ENCODE data around the gene ZBTB43.
A peak's percentile ranks its signal among the peaks of the same experiment; 100 is the strongest.

ZBTB43 gene

DNA sequence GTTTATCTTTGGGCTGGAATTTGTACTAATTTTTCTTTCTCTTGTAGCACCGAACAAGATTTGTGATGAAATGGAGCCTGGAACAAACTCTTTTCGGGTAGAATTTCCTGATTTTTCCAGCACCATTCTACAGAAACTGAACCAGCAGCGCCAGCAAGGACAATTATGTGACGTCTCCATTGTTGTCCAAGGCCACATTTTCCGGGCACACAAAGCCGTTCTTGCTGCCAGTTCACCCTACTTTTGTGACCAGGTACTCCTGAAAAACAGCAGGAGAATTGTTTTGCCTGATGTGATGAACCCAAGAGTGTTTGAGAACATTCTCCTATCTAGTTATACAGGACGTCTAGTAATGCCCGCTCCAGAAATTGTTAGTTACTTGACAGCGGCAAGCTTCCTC lies 27.6 kb downstream of the ZBTB43 start:
- DNase-seq, result no peak

DNA sequence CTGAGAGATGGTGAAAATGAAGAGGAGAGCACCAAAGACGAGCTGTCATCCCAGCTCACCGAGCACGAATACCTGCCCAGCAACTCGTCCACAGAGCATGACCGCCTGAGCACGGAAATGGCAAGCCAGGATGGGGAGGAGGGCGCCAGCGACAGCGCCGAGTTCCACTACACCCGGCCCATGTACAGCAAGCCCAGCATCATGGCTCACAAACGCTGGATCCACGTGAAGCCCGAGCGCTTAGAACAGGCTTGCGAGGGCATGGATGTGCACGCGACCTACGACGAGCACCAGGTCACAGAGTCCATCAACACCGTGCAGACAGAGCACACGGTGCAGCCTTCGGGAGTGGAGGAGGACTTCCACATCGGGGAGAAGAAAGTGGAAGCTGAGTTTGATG lies 28.2 kb downstream of the ZBTB43 start:
- DNase-seq, result no peak

DNA sequence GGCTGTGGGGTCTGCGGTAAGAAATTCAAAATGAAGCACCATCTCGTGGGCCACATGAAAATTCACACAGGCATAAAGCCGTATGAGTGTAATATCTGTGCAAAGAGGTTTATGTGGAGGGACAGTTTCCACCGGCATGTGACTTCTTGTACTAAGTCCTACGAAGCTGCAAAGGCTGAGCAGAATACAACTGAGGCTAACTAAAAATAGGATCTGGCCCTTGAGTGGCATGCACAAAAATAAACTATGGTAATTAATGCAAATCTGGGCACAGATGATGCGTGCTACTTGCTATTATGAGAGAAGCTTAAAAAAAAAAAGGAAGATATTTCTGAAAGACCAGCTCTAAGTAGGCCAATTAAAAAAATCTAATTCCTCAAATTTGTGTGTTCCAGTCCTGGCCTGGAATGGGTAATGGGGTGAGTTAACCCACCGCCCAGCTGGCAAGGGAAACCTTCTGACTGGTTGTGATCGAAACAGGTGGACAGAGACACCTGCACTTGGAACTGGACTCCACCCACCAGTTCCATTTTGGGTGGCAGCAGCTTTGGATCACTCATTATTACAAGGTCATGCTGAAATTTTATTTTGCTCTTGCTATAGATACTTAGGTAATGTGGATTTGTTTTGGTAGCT lies 29.0 kb downstream of the ZBTB43 start:
- no peak for DNase-seq

DNA sequence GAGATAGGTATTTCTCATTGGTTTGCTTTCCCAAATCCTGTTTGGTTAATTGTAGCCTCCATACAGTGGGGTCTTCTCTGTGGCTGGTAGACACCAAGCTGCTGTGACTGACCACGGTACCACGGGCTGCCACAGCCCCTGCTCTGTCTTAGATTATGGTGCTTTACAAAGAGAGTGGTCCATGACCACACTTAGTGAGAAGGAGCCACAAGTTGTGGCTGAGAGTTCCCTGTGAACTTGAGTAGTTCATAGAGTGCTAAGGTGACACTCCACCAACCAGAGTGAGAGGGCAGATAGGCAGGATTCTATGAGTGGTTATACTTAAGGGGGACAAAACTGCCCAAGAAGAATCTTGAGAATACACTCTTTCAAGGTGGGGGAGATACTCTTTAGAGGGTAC lies 29.8 kb downstream of the ZBTB43 start:
- DNase-seq, result no peak

DNA sequence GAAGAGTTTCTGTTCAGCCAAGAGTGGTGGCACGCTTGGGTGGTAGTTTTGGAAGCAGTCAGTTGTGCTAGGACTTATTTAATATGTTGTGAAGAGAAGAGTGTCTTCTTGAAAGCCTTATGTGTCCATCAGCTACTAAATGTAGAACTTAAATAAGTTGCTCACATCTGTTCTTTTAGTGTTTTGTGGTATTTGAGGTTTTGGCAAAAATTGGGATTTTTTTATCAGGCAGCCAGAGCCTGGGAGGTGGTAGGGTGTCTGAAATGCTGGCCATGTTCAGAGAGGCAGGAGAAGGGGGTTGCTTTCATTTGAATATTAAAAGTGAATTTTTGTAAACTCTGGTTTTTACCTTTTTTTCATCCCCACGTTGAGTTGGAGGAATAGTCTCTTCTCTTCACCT lies 31.4 kb downstream of the ZBTB43 start:
- DNase-seq, result no peak

DNA sequence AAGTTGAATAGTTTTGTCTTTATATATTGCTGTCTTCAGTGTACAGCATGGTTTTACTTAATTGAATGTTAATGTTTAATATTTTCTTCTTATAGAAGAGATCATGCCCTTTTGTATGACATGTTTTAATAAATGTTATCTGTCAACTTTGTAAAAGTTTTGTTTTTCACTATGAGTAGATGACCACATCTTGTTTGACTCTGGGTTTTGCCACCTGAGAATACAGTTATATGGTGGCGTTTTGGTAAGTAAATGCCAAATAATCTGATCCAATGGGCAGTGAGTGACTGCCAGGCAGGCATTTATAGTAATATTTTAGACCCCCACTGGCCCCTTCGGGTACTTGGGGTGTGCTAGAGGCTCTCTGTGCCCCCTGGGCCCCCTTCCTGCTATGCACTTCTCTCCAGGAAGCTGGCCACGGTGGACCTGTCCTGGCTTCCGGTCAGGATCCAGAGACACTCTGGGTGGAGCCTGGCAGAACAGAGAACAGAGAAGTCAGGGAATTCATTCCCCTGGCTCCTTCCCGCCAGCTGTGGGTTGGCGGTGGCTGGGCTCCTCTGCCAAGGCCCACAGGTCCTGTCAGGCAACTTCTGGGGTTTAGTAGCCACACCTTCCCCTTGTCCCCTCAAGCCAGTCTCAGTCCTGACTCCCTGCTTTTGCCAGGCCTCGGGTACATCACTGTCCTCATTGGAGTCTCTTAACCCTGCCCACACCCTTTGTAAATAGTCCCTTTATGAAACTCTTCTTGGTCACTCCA lies 33.4 kb downstream of the ZBTB43 start:
- no peak for DNase-seq

DNA sequence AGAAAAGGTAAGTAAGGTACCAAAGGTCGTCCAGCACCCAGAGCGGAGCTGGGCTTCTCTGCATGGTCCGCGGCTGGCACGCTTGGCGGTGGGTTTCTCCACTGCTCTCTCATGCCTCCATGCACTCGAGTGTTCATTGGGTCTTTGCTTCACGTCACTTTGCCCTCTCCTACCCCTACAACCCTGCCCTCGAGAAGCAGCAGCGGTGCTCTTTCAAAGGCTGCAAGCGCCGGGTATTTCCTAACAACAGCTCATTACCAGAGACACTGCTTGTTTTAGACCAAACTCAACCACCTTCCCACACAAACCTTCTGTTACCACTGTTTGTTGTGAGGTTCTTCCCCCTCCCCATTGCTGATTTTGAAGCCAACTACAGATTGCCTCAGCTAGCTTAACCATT lies 34.1 kb downstream of the ZBTB43 start:
- no peak for DNase-seq

DNA sequence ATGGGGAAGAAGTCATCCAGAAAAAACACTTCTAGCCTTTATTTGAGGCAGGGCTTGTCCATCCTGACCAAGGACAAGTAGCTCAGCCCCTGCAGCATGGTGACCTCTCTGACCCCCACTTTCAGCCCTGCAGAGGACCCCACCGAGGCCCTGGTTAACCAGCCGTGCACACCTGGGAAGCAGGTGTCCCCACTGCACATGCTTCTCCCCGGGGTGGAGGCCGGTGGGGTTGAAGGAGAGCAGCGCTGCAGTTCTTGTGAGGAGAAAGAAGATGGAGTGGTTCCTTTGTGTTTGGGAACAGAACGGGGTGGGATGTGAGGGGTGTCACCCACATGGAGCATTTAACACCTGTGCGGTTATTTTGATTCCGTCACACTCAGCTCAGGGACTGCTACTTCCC lies 34.5 kb downstream of the ZBTB43 start:
- DNase-seq, result no peak

DNA sequence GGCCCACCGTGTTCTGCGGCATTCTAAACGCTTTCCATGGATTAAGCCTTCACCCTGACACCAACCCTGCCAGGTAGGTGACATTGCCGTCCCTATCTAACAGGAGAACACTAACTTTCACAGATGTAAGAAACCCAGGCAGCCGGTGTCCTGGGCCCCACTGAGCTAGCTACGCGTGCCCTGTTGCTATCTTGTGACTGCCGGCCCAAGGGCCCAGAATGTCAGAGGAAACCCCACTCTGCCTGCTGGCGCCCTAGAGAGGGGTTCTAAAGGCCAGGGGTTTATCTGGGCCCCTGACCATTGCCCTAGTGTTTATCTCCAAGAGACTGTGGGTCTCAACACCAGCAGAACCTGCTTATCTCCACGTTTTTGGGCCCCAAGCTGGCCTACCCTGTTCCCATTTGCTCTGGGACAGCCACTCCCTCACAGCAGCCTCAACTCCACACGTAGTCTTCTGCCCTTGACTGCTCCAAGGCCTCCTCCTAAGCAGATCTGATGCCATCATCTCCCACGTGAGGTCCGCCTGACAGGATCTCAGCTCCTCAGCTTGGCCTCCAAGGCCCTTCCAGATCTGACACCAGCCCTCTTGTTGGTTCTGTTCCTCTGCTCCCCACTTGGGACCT lies 37.5 kb downstream of the ZBTB43 start:
- DNase-seq, result no peak

DNA sequence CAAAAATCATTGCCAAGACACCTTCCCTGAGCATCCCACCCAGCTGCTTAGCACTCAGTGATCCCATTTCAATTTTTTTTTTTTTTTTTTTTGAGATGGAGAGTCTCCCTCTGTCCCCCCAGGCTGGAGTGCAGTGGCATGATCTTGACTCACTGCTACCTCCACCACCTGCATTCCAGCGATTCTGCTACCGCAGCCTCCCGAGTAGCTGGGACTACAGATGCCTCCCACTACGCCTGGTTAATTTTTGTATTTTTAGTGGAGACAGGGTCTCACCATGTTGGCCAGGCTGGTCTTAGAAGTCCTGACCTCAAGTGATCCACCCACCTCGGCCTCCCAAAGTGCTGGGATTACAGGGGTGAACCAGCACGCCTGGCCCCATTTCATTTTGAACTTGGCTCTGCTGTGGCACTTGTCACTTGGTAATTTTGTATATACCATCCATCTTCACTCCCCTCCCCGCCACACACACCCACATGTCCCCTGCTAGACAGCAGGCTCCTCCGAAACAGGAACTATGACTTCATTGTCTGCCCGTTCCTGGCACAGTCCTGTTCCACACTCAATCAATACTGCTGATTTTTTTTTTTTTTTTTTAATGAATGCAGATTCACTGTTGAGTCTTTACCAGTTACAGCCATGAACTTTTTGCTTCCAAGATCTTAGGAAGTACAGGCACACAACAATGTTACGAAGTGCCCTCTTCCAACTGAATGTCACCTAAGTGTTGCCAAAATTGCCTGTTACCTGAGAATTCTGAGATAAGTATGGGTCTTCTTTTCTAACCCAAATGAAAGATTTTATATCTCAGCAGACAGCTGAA lies 38.3 kb downstream of the ZBTB43 start:
- DNase-seq, result no peak

DNA sequence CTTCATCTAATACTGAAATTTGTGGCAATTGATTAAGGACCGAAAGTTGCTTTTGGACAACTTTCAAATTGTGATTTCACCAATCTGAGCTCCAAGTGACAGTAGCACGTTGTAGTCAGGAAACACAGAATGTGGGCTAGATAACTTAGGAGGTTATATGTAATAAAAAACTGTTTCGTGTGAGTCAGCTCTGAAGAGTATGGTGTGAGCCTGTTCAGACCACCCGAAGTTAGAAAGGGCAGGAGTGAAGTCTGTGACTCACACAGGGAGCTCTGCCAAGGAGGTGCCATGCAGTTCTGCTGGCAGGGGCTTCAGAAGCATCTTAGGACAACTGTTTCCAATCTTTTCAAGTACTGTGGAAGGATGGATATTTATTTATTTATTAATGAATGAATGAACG lies 39.2 kb downstream of the ZBTB43 start:
- no peak for DNase-seq

DNA sequence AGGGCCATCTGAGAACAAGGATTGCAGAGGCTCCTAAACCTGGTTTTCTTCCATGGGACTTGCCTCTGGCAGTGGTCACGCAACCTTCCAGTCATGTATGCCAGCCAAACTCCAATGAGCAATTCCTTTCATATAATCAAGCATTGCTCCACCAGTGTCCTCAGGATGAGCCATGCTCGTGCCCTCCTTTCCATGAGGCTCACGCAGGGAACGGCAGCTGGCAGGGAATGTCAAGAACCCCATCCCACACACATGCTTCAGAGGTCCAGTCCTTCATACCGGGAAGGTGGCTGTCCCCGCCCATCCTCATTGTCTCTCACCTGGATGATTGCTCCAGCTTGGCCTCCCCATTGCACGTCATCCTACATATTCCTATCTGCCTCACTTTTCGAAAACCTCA lies 42.2 kb downstream of the ZBTB43 start:
- no peak for DNase-seq

DNA sequence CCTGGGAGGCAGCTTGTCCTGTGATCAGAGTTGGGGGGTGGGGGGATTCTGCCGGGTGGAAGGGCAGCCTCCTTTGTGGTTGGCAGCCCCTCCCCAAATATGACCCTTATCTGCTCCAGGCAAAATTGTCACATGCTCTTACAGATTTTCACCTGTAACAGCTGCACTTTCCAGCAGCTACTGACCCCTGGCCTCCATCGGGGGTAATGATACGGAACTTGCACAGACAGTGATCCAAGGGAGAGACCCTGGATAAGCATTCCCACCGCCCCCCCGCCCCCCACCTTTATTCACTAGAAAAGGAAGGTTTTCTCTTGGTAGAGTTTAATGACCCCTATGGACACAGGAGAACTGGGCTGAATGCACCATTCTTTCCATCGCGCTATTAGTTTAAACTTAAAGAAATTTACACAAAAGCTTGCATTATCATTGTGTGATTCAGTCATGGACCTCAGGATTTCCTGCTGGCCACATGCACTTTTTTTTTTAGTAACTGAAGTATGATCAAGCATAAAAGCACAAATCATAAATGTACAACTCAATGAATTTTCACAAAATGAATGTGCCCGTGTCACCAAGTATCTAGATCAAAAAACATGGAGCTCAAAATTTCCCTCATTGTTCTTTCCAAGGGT lies 44.9 kb downstream of the ZBTB43 start:
- DNase-seq, result no peak

DNA sequence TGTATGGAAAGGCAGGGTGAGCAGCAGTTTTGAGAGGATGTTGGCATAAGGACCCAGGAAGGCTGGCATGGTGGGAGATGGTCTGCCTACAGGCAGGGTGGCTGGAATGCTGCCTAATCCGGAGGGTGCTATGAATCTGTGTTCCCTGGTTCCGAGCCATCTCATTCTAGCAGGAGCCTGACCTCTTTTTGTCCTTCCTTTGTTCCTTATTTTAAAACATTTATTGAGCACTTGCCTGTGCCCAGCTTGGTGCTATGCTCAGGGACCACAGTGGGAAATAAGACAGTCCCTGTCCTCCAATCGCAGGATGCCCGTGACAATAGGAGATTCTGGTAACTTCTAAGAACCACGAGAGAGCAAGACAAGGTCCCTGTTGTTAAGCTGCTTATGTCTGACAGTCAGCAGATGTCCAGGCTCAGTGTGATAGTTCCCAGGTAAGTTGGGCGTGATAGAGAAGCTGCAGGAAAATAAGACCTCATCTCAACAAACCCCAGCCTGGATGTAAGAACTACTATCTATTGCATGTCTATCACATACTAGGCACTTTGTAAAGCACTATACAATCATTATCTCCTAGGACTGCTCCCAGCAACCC lies 46.5 kb downstream of the ZBTB43 start:
- no peak for DNase-seq

DNA sequence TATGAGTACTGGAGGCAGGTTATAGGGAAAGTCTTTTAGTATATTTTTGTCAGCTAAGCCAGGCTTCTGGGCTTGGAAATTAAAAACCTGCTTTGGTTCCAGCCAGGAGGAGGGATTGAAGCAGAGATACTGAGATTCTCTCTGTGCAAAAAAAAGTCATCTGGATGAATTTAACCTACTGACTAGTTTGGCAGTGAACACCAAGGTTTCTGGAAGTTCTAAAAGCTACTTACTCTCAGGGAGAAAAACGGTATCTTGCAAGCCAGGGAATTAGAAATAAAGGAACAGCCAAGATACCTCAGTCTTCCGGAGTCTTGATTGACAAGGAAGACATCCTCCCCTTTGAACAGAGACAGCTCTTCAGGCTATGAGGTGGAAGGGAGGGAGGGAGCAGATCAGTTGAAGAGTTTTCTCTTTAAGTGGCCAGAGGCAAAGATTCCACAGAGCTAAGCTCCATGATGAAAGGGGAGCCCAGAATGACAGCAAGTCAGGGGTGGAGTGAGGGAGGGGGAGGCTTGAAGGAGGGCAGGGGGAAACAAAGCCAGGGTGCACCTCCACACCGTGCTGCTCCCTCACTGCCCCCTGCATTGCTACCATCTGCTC lies 47.3 kb downstream of the ZBTB43 start:
- no peak for DNase-seq

DNA sequence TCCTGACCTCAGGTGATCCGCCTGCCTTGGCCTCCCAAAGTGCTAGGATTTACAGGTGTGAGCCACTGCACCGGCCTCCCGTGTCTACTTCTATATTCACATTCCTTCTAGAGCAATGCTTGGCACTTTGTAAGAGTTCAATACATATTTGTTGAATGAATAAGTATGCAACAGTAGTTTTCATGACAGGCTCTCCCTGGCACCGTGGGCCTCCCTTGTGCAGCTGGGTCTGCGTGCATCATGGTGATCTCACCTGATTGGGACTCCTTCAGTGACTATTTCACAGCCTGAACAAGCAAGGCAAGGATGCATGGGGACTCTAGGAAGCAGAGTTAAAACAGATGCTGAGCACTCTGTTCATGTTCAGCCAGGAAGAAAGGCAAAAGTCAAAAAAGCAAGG lies 48.8 kb downstream of the ZBTB43 start:
- no peak for DNase-seq

DNA sequence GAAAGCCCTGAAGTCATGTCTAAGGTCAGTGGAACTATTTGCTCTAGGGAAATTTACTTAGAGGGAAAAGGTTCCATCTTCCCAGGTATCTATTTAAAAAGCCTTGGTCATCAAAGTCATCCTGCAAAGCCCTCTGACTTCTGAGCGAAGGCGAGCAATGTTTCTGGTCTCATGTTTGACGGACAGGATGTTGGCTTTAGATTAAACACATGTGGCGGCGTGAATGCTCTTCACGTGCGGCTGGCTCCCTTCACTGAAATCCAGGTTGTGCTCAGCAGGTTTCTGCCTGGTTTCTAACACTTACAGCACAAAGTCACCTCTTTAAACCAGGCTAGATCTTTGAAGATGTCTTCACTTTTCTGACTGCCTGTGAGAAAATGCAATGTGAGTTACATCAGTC lies 49.9 kb downstream of the ZBTB43 start:
- DNase-seq, result no peak

DNA sequence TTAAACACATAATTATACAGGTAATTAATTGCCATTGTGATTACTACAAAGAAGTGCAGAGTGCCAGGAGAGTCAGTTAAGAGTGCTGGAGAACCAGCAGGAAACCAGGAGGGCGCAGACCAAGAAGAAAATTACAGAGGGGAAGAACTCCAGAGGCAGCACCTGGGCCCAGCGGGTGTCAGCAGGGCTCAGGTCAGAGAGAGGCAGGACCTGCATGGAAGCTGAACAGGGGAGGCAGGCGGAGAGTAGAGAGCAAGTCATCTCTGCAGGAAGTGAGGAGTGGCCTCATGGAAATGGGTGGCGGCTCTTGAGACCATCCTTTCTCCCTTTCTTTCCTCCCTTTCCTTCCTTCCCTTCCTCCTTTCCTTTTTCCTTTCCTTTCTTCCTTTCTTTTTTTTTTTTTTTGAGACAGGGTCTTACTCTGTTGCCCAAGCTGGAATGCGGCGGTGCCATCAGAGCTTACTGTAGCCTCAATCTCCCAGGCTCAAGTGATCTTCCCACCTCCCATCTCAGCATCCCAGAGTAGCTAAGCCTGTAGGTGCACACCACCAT lies 51.6 kb downstream of the ZBTB43 start:
- DNase-seq, result no peak

DNA sequence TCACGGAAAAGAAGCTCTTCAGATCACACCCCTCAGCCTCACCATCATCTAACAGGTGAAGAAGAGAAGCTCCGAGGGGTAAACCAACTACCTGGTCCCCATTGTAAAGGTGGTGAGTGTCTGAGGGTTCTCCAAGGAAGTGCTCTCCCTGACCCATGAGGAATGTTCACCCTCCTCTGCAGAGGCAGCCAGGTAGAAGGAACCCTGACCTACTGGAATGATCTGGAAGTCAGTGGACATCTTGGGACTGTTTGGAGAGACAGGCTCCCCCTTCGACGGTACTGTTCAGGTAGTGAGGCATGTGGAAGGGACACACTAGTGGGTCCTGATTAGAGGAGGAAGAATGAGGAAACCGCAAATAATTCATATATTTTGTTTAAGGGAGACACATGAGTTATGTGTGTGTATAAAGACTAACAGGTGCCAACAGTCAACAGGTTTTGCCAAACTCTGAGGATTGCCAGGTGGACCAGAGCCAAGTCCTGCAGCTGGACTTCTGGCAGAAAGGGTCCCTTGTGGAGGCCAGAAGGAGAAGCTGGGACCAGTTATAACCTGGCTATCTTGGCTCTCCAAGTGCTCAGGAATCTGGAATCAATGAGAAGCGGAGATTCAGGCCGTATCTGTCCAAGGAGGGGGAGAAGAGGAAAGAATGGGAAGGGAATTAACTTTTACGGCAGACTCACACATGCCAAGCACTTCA lies 52.6 kb downstream of the ZBTB43 start:
- no peak for DNase-seq

DNA sequence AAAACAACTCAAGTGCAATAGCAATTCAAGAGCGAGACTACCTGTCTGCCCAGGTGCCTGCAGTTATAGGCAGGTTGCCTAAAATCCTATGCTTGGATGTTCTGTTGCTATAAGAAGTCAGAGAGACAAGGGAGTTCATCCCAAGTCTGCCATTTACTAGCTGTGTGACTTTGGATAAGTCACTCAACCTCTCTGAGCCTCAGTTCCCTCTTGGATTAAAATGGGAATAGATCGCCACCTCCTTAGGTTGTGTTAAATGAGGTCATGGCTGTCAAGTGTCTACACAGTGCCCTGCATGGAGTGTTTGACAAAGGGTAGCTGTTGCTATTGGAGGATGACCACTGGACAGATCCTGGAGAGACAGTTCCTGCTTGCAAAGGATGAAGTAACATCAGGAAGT lies 54.3 kb downstream of the ZBTB43 start:
- no peak for DNase-seq

DNA sequence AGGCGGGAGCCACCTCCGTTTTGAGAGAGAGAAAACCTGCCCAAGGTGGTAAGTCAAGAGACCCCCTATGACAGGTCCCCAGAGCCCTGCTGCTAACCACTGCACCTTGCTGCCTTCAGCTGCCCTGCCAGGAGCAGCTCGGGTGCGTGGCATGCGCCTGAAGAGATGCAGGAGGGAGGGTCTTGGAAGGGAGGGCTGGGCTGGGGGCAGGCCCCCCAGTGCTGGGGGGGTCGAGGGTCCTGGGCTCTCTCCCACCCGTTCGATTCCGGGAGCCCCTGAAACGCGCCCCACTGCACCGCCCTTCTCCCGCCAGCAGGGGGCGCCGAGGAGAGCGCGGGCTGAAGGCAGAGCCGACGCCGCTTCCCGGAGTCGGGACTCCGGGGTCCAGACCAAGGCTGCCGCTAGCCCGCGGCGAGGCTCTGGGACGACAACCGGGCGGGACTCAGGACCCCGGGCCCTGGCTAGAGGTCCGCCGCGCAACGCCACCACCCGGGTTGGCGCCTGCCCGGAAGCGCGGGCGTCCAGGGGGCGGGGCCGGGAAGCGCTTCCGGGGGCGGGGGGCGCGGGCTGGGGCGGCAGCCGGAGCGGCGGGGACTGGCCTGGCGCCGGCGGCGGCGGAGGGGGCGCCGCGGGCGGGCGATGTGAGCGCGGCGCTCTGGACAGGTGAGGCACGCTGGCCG lies 55.4 kb downstream of the ZBTB43 start, which contains the start of gene ZBTB34:
ZBTB34 (plus strand) TSS at position 563 of the 680 bp plus-strand sequence. CDS start 18,761 bp downstream, outside the sequence.
- DNase-seq, result peak; percentile 69 to 76

Measured in activated CD4-positive, alpha-beta T cell treated with anti-CD3 and anti-CD28 coated beads for 4 hours (primary cell).